ENCODE results near the gene BTG3. TPM values are rescaled to one million over a fixed set of nuclear protein-coding genes. Genes with fewer than 3 reads are reported as not detected.

The BTG3 gene
- 10 to 100 TPM; 22.3 to 37.4 (median 35.1) TPM for total RNA-seq (2021; fragmentation: NEBNext Ultra II Directional; extraction: Animal tissue kit (Norgen Biotek cat#: 25700))
- long read RNA-seq, transcript BTG3-202 (5 exons, 1,456 nt), result major isoform, 35 of 52 reads
- long read RNA-seq, transcript BTG3-201 (6 exons, 1,485 nt), result minor isoform, 6 of 52 reads
- long read RNA-seq, partial matches to known transcripts, result 1 of 52 reads
- long read RNA-seq, other reads (novel, unspliced or antisense), result 10 of 52 reads

- H3K4me3 Mint-ChIP-seq, result peak within 1 kb of the TSS; percentile 92
- TF ChIP-seq CTCF (IDR thresholded peaks at IDR 0.05), result no peak
- H3K4me1 Mint-ChIP-seq (ENCODE audit: low read depth), result peaks cover 28% of the 10 kb centered on the region
- peaks cover 23% of the 10 kb centered on the region; the same call in 1 of the 2 replicates for H3K36me3 Mint-ChIP-seq (ENCODE audit: low read depth)
- peaks cover 2% of the 10 kb centered on the region for H3K27me3 Mint-ChIP-seq (ENCODE audit: insufficient read depth)
- no peaks in the 10 kb centered on the region for H3K9me3 Mint-ChIP-seq
- H3K27ac Mint-ChIP-seq, result peak within 1 kb of the TSS; percentile 95
- DNase-seq, result peak; percentile 37
These were observed at the start of gene BTG3 for GRCh38 chr21:17612565-17613241. TSS of gene BTG3 (minus strand) at chr21:17612901. CDS start at chr21:17609144, 3,757 bp downstream.

GRCh38 chr21:17660862-17661261, 48.2 kb upstream of the BTG3 start:
- H3K27ac Mint-ChIP-seq, result no peak overlapping the region
- no peak for TF ChIP-seq CTCF (IDR thresholded peaks at IDR 0.05)
- peaks cover 7% of the 10 kb centered on the region; the same call in 1 of the 2 replicates for H3K9me3 Mint-ChIP-seq
- no peaks in the 10 kb centered on the region for H3K36me3 Mint-ChIP-seq (ENCODE audit: low read depth)
- no peak overlapping the region for H3K4me3 Mint-ChIP-seq
- DNase-seq, result no peak
- no peaks in the 10 kb centered on the region for H3K4me1 Mint-ChIP-seq (ENCODE audit: low read depth)
- H3K27me3 Mint-ChIP-seq (ENCODE audit: insufficient read depth), result peaks cover 4% of the 10 kb centered on the region; the same call in 1 of the 2 replicates

GRCh38 chr21:17660452-17660851, 47.8 kb upstream of the BTG3 start:
- no peaks in the 10 kb centered on the region for H3K4me1 Mint-ChIP-seq (ENCODE audit: low read depth)
- no peak for TF ChIP-seq CTCF (IDR thresholded peaks at IDR 0.05)
- H3K4me3 Mint-ChIP-seq, result no peak overlapping the region
- H3K9me3 Mint-ChIP-seq, result peaks cover 7% of the 10 kb centered on the region; the same call in 1 of the 2 replicates
- H3K27me3 Mint-ChIP-seq (ENCODE audit: insufficient read depth), result peaks cover 4% of the 10 kb centered on the region; the same call in 1 of the 2 replicates
- H3K27ac Mint-ChIP-seq, result no peak overlapping the region
- DNase-seq, result no peak
- no peaks in the 10 kb centered on the region for H3K36me3 Mint-ChIP-seq (ENCODE audit: low read depth)

- no peak overlapping the region for H3K27ac Mint-ChIP-seq
- H3K4me3 Mint-ChIP-seq, result no peak overlapping the region
- no peak for TF ChIP-seq CTCF (IDR thresholded peaks at IDR 0.05)
- H3K36me3 Mint-ChIP-seq (ENCODE audit: low read depth), result no peaks in the 10 kb centered on the region
- peaks cover 7% of the 10 kb centered on the region; the same call in 1 of the 2 replicates for H3K9me3 Mint-ChIP-seq
- H3K27me3 Mint-ChIP-seq (ENCODE audit: insufficient read depth), result peaks cover 4% of the 10 kb centered on the region; the same call in 1 of the 2 replicates
- no peaks in the 10 kb centered on the region for H3K4me1 Mint-ChIP-seq (ENCODE audit: low read depth)
- no peak for DNase-seq
These were observed 46.2 kb upstream of the BTG3 start for GRCh38 chr21:17658931-17659330.

GRCh38 chr21:17651526-17651925, 38.8 kb upstream of the BTG3 start:
- DNase-seq, result no peak
- Mint-ChIP-seq H3K27me3 (ENCODE audit: insufficient read depth) (no peaks in the 10 kb centered on the region), H3K9me3 (no peaks in the 10 kb centered on the region; the same call in 1 of the 2 replicates), H3K27ac (no peak overlapping the region), H3K4me1 (ENCODE audit: low read depth) (no peaks in the 10 kb centered on the region), H3K4me3 (no peak overlapping the region), H3K36me3 (ENCODE audit: low read depth) (no peaks in the 10 kb centered on the region)
- TF ChIP-seq CTCF (IDR thresholded peaks at IDR 0.05), result no peak

All from HFFc6 (cell line).